Activated CD4-positive, alpha-beta T cell treated with anti-CD3 and anti-CD28 coated beads, Interleukin-2, amount 50 U/mL, for 24 hours (primary cell): ENCODE data around the gene PLA2R1.

Experiments used
- DNase-seq, 2 donors: peaks; one replicate each; pipeline ENCODE4 v3.0.0-alpha.2; 2020; ENCODE audit warnings: low read depth in 1 of 2, low spot score in 1 of 2

The PLA2R1 gene

DNA sequence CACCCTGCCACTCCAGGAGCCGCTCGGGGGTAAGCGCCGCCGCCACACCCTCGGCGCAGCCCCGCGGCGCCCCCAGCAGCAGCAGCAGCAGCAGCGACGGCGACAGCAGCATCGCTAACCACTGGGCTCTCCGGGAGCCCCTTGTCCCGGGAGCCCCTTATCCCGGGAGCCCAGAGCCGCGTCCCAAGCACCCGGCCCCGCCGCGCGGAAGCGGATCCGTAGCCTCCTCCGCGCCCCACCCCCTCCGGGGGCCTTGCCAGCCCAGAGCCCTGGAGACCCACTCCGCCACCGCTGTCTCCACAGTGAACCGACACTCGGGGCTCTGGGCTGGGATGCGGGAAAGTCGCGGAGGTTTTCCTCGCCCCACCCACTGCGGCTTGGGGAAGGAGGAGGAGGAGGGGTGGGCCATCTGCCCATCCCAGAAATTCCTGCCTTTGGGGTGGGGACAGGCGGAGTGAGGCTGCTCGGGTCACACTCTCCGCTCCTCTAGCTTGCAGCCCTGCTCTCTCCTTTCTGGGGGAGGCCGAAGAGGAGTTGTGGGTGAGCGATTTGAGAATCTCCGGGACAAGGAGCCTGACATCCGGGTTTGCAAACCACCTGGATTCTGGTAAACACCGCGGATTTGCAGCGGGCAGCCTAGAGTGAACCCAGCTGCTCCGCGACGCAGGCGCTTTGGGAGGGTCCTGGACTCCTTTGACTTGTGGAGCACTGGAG, at the start of gene PLA2R1:
Gene PLA2R1, minus strand, starts transcription at position 324 of the 714 bp plus-strand sequence. Its CDS starts 212 bp downstream, at position 112.
- DNase-seq: no peak

DNA sequence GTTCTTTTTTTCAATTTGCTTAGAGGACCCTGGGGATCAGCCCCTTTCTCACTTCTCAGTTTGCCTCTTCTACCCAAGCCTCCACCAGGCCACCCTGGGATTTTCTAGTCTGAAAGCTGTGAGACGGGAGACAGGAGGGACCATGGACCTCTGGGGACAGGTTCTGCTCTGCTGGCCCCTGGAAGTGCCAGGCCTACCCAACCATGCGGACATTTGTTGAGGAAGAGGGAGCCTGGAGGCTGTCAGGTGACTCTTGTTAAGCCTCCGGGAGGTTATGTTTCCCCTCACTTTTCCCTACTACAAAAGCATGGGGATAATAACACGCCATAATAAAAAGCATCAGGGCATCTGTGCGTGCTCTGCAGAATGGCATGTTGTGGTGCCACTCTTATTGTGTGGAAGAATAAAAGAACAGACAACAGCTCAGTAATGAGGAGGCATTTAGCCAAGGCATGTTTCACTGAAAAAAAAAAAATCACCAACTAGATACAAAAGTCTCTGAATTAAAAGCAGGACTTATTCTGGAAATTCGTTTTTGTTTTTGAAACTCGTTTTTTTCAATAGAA, 48.3 kb upstream of the PLA2R1 start:
- DNase-seq: no peak

DNA sequence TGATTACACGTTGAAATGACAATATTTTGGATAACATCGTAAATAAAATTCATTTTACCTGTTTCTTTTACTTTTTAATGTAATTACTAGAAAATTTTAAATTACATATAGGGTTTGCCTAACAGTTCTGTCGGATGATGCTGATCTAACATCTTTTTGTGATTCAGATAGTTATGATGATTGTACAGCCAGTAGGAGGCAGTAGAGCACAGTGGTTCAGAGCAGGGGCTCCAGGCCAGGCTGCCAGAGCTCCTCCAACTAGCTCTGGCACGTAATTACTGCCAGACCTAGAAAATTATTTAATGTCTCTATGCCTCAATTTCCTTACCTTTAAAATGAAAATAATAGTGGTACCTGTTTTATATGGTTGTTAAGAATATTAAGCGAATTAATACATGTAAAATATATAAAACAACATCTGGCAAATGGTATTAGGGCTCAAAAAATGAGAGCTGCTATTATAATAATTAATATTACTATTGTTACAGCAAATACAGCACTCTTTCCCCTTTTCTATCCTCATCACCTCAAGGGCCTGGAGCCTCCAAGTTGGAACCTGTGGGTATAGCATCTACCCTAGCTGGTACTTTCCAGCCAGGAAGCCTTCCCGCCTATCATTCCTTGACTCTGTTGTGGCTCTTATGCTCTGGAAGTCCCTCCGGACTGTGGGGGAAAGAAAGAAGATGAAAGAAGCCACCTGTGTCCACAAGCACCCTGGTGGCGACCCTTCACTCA, 47.7 kb upstream of the PLA2R1 start:
- peak; percentile 17 to 51 for DNase-seq

DNA sequence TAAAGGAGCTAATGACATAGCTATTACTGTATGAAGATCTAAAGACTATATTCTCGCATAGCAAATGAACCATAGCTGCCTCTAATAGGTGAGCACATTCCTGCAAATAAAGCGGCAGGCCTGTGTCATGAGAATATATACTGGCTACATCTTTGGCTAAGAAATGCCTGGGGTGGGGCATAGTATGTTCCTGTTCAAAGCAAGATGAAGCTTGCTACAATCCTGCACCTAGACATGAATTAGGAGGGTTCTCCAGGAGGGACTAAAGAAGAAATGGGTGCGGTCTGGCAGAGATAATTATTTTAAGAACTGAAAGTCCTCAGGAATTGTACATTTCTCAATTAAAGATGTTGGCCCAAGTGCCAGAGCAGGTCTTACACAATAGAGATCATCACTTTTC, 46.8 kb upstream of the PLA2R1 start:
- DNase-seq: no peak

DNA sequence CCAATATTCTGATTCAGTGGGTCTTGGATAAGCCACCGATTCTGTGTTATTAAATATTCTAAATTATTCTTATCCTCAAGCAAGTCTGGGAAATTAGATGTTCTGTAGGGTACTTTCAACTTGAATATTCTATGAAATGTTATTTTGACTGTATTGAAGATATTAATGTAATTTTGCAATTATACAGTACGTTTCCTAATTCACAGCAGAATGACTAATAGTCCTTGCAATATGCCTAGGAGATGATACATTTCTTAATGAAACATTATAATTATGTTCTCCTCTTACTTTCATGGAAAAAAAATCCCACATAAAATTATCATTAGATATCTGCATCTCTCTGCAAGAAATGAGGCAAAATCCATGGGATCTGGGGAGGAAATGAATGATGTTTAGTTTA, 46.2 kb upstream of the PLA2R1 start:
- DNase-seq: no peak

DNA sequence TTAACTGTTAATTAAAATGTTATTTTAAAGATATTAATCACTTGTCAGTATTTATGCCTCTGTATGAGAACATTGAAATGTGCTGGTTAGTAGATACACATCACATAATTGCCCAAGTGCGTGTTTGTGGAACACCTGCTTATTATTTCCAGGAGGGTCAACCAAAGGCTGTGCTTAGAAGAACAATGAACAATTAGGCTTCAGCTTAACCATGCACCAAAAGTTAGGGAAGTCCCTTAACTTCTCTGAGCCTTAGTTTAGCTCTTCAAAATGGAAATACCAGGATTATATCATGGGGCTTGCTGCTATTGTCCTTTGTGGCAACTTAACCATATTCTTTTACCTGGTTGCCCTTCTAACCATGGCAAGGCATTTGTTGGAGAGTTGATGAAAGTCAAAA, 43.0 kb upstream of the PLA2R1 start:
- no peak for DNase-seq

DNA sequence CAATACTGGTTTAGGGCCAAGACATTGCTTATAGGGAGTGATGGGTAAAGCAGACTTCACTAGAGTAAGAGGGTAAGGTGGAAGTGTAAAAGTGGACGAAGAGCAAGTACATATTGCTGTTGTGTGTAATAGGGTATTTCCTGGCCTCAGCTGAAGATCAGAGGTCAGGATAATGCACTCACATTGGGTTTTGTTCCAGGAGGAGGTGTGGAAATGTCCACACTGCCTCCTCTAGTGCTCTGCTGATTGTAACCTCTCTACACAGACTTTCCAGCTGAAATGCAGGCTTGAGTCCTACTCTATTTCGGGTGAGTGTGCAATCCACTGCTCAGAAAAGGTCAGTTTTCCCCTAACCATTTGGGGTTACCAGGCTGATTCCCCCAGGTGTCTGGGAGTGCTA, 41.7 kb upstream of the PLA2R1 start:
- no peak for DNase-seq

DNA sequence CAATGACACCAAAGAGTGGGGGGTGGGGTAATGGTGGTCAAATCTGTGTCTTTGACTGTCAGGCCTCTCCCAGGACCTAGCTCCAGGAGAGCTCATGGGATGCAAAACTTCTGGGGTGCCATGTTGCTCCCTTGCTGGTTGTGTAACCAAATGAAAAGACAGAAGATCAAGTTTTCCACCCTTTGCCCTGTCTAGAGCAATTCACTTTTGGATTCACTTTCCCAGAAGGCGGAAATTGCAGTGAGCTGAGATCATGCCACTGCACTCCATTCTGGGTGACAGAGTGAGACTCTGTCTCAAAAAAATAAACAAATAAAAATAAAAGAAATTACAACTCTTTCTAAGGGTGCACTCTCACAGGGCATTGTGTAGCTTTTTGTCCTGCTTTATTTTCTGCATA, 34.9 kb upstream of the PLA2R1 start:
- DNase-seq: no peak

DNA sequence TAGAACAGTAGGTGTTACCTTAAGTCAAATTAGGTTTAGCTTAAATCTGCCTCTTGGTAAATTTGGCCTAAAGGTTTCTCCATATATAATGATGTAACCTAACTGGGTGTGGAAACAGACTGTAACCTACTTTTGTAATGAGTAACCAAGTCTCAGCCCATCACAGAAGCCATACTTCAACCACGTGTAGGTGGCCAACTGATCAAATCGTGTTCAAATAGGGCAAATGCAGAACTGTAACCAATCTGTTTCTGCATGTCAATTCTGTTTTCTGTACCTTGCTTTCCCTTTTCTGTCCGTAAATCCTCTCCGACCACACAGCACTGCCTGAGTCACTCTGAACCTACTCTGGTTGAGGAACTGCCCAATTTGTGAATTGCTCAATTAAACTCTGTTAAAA, 34.0 kb upstream of the PLA2R1 start:
- no peak for DNase-seq

DNA sequence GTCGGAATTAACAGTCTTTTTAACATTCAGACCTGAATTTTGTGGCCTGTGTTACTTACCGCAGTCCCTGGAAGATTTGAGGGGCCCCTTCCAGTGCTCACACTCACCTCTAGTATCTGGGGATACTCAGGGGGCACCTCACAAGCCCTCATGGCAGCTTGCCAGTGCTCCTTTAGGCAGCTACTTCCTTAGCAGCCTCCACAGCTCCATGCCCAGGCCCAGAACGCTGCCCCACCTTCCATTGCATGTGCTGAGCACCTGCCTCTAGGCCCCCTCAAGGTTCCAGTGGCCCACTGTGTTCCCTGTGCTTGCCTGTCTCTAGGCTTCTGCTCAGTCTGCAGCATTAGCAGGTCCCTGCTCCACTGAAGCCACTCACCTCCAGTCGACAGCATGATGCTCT, 30.0 kb upstream of the PLA2R1 start:
- DNase-seq: no peak

DNA sequence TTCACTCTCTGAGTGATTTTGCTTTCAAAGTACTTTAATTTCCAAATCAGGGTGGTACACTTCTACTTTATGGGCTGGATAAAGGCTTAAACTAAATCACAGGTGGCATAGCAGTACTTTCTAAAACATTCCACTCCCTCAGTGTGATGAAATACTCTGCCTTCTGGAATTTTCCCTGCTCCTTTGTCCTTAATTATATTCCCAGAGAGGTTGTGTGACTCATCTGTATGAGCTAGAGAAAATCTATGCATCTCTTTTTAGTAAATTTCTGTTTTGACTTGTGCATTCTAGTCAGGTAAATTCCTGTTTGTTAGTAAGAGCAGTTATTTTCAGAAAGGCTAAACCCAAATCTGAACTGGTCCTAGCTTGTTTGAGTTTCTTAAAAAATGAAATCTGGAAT, 29.0 kb upstream of the PLA2R1 start:
- DNase-seq: no peak

DNA sequence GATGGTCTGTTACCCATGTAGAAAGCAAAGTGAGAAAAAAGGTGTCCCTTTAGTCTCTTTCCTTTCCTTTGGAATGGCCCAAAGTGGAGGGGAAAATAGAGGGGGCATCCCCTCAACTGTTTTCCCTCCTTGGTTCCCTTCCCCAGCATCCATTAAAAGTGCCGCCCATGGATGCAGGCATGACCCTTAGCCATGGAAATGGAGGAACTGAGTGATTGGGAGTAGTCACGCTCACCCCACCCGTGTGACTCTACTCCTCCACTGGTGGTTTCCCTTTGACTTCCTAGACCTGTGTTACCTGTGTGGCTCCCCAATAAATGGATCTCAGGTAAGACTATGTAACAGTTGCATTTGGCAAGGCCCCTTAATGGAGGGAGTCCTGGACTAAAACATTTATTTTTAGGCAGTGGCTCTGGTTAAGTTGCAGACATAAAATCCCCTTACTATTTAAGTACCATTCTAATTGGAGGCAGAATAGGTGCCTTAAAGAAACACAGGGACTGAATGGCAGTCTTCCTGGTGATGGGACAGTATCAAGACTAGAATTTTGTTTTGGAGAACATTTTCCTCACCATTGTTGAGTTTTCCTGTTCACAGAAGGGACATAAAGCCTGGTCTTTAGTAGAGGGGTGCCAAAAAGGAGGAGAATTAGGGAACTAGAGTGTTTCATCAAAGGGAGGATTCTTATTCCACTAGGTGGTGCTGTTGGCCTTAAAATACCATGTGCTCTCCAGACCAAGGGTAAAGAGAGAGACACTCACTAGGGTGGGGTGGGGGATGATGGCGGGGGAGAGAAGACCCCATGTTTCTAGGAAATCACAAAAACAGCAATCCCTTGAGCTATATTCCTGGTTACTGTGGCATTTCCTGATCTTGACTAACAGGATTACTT, 25.7 kb upstream of the PLA2R1 start:
- DNase-seq: no peak

DNA sequence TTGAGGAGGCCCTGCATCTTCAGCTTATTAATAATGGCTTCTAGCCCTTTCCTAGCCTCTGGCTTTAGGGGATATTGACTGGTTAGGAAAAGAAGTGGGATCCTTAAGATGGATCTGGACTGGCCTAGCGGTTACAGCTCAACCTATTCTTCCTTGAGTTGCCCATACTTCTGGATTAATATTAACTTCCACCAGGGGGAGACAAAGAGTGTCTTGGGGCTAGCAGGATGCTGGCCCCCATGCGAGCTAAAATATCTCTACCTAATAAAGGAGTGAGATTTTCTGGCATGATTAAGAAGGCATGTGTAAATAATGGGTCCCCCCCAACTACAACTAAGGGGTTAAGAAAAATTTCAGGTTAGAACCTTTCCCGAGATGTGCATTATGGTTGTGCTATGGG, 23.2 kb upstream of the PLA2R1 start:
- no peak for DNase-seq

DNA sequence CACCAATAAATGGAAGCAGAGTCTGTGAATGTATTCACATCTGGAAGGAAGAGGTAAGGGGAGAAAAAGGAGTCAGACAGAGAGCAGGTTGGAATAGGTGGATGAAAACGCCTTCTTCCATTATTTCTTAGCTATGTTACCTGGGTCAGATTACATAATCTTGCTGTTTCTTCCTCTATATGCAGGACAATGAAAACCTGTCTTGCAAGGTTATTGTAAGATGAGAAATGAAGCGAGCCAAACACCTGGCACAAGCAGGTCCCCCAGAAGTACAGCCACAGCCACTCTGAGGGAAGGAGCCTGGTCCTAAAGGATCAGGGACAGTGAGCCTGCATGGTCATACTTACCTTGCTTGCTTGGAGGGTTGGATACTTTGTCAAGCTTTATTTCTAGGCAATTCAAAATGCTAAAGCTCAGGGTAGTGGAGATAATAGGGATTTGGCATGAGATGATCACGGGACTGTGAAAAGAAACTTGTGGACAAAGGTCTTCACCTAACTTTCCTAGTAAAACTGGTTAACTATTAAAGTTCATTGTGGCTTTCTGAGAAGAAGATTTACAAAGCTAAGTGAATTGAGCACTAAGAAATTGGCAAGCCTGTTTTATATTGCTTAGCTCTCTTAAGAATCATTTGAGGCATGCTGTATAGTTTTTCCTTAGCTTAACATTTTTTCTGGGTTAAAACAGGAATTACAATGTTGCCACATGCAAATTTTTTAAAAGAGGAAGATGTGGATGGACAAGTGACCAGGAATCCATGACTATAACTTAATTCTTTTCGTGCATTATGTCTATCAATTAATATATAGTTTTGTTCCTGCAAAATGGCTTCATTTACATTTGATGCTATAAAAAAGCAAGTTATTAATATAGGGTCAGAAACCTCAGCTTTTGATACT, 15.7 kb upstream of the PLA2R1 start:
- DNase-seq: no peak

DNA sequence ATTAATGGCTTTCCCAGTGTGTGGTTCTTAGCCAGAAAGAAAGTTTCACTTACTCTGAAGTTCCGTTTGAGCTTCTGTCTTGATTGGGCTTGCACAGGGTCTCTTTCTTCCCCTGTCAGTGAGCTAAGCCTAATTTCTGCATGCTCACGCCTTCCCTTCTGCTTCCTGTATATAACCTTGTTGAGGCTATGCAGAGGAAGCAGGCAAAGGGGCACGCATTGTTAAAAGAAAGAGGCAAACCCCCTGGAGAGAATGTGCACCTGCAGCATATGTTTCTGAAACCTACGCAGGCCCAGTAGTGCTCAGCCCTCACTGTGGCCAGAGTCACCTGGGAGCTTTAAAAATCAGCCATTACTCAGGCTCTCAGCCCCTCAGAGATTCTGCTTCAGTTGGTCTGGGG, 14.5 kb upstream of the PLA2R1 start:
- no peak for DNase-seq

DNA sequence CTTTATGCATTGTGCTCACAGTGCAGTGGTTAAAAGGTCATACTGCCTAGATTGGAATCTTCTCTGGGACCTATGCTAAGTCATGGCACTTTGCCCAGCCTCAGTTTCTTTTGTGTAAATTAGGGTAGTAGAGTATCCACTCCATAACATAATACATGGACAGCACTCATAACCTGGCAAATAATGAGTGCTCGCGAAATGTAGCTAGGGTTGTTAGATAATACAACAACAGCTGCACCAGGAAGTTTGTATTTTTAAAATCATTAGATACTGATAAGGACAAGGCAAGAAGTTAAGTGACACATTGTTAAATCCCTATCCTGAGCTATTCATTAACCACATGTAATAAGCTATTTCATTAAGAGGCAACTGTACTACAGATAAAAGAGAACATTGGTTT, 13.8 kb upstream of the PLA2R1 start:
- DNase-seq: no peak

DNA sequence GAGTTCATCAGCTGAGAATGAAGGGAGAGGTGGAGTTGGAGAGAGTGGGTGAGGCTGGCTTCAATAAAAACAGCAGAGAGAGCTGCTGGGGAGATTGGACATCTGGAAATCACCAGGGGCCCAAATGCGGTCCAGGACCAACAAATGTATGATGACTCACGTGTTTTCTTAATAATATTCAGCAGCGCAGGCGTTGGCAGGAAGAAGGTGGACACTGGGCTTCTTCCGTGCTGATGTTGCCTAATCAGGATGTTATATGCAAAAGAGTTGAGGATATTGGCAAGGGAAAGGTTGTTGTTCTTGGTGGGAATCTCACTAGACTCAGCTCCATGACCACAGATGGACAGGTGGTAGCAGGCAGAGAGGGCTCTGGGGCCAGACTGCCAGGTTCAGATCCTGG, 12.8 kb upstream of the PLA2R1 start:
- DNase-seq: no peak

DNA sequence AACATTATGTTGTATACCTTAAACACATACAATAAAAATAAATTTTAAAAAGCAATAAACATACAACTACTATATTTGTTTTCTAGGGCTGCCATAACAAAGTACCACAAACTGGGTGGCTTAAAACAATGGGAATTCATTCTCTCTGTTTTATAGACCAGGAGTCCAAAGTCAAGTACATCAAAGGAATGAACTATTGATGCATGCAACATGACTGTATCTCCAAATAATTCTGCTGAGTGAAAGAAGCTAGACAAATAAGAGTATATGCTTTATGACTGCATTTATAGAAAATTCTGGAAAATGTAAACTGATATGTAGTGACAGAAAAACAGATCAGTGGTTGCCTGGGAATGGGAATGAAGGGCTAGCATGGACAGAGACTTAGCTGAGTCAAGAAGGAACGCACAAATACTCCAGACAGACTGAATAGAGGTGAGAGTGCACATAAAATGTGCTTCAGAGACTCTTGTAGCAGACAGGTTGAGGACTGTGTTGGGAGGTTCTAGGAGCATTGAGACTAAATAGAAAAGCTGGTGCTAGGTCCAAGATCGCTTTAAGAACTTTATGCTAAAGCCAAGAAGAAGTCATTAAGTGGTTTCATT, 11.0 kb upstream of the PLA2R1 start:
- no peak for DNase-seq

DNA sequence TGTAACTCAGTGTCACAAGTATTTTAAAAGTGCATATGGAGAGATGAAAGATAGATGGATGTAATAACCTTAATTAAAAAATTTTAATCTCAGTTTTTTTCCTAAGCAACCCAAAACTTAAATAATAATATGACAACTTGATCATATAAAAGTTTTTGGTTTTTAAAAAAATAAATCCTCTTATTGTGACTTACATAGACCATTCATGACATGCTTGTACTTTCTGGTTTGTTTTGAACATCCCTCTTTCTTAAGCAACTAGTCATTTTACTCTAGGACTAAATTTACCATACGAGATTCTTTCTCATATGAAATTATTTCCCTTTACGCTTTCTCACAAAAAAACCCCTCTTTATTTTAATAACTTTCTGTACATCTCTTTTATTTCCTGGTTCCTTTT, 6.5 kb upstream of the PLA2R1 start:
- no peak for DNase-seq

DNA sequence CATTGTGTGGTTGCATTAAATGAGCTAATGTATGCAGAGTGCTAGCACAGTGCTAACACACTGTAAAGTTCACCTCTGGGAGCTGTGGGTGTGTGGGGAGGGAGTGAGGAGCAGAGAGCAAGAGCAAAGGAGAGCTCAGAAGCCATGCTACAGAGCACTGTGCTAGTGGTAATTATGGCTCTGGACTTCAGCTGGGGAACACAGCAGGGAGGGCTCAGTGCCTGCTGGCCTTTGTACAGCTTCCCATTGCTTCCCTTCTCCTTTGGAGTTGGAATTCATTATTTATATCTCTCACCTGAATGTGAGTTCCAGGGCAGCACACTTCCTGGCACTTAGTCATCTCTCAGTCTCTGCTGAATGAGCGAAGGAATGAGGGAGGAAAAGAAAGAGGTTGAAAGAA, 2.5 kb upstream of the PLA2R1 start:
- no peak for DNase-seq
